ENCODE results near the gene TNS2. TPM values are rescaled to one million over a fixed set of nuclear protein-coding genes. Genes with fewer than 3 reads are reported as not detected.
A peak's percentile ranks its signal among the peaks of the same experiment; 100 is the strongest.

Gene TNS2
- total and polyA plus RNA-seq, 2 of the 13 experiments (the other 11 are each of a cell fraction or from before 2014, with no cell fraction given): 8.9 to 20.4 TPM

GRCh38 chr12:53097564-53098353 lies 47.9 kb downstream of the TNS2 start, which contains the start of gene IGFBP6 (continued):
- TF ChIP-seq, protein P1, sequence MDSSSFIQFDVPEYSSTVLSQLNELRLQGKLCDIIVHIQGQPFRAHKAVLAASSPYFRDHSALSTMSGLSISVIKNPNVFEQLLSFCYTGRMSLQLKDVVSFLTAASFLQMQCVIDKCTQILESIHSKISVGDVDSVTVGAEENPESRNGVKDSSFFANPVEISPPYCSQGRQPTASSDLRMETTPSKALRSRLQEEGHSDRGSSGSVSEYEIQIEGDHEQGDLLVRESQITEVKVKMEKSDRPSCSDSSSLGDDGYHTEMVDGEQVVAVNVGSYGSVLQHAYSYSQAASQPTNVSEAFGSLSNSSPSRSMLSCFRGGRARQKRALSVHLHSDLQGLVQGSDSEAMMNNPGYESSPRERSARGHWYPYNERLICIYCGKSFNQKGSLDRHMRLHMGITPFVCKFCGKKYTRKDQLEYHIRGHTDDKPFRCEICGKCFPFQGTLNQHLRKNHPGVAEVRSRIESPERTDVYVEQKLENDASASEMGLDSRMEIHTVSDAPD (CRISPR knock-in tag; IDR thresholded peaks at IDR 0.05): no peak
- TF ChIP-seq ZNF234 (CRISPR knock-in tag; conservative IDR thresholded peaks at IDR 0.05) (no peak), ZNF180 (CRISPR knock-in tag; IDR thresholded peaks at IDR 0.05; ENCODE audit: borderline replicate concordance, low read depth) (no peak), MEIS2 (CRISPR knock-in tag; IDR thresholded peaks at IDR 0.05) (no peak), KAT2B (IDR thresholded peaks at IDR 0.05; ENCODE audit: borderline replicate concordance, low read depth, low read length) (no peak), MATR3 (CRISPR knock-in tag; IDR thresholded peaks at IDR 0.05) (no peak), ZNF644 (CRISPR knock-in tag; IDR thresholded peaks at IDR 0.05; ENCODE audit: low read depth) (no peak), CSRNP1 (CRISPR knock-in tag; IDR thresholded peaks at IDR 0.05) (no peak), ZMYM4 (CRISPR knock-in tag; IDR thresholded peaks at IDR 0.05) (no peak), JDP2 (CRISPR knock-in tag; IDR thresholded peaks at IDR 0.05; ENCODE audit: borderline replicate concordance) (no peak), MED8 (CRISPR knock-in tag; IDR thresholded peaks at IDR 0.05; ENCODE audit: insufficient replicate concordance) (no peak), GABPB1 (CRISPR knock-in tag; IDR thresholded peaks at IDR 0.05) (peak; percentile 73; the same call in 1 of the 2 replicates), MXD4 (CRISPR knock-in tag; IDR thresholded peaks at IDR 0.05) (0 out of 2 replicates have a peak, but pooled peaks have one; percentile 28), ZNF777 (CRISPR knock-in tag; IDR thresholded peaks at IDR 0.05) (peak; percentile 52; the same call in 1 of the 2 replicates), FOXC1 (CRISPR knock-in tag; IDR thresholded peaks at IDR 0.05; ENCODE audit: borderline replicate concordance) (no peak), SNRNP70 (IDR thresholded peaks at IDR 0.05; ENCODE audit: low read depth, low read length) (no peak), HBP1 (CRISPR knock-in tag; IDR thresholded peaks at IDR 0.05; ENCODE audit: low read depth) (no peak), ZNF703 (CRISPR knock-in tag; IDR thresholded peaks at IDR 0.05; ENCODE audit: borderline replicate concordance) (no peak), TMF1 (CRISPR knock-in tag; IDR thresholded peaks at IDR 0.05; ENCODE audit: low read depth) (no peak), BRD4 (CRISPR knock-in tag; IDR thresholded peaks at IDR 0.05) (no peak; the same call in 1 of the 2 replicates), ZFP36L2 (CRISPR knock-in tag; IDR thresholded peaks at IDR 0.05) (no peak)
- TF ChIP-seq, protein P2, sequence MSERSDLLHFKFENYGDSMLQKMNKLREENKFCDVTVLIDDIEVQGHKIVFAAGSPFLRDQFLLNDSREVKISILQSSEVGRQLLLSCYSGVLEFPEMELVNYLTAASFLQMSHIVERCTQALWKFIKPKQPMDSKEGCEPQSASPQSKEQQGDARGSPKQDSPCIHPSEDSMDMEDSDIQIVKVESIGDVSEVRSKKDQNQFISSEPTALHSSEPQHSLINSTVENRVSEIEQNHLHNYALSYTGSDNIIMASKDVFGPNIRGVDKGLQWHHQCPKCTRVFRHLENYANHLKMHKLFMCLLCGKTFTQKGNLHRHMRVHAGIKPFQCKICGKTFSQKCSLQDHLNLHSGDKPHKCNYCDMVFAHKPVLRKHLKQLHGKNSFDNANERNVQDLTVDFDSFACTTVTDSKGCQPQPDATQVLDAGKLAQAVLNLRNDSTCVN (CRISPR knock-in tag; IDR thresholded peaks at IDR 0.05; ENCODE audit: borderline replicate concordance): no peak
- TF ChIP-seq, protein P3, sequence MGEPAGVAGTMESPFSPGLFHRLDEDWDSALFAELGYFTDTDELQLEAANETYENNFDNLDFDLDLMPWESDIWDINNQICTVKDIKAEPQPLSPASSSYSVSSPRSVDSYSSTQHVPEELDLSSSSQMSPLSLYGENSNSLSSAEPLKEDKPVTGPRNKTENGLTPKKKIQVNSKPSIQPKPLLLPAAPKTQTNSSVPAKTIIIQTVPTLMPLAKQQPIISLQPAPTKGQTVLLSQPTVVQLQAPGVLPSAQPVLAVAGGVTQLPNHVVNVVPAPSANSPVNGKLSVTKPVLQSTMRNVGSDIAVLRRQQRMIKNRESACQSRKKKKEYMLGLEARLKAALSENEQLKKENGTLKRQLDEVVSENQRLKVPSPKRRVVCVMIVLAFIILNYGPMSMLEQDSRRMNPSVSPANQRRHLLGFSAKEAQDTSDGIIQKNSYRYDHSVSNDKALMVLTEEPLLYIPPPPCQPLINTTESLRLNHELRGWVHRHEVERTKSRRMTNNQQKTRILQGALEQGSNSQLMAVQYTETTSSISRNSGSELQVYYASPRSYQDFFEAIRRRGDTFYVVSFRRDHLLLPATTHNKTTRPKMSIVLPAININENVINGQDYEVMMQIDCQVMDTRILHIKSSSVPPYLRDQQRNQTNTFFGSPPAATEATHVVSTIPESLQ (CRISPR knock-in tag; conservative IDR thresholded peaks at IDR 0.05): no peak

All from HepG2 (cell line).